HG03135 (cell line): ENCODE results near the gene MAP2K4.

Source experiments
- ATAC-seq: cut with Tn5 transposase; IDR thresholded peaks from one replicate; pipeline ENCODE4 v1.9.1; 2021; ENCODE audit warnings: mild to moderate bottlenecking, moderate library complexity; ENCODE audit not compliant: unreplicated experiment

MAP2K4 gene

DNA sequence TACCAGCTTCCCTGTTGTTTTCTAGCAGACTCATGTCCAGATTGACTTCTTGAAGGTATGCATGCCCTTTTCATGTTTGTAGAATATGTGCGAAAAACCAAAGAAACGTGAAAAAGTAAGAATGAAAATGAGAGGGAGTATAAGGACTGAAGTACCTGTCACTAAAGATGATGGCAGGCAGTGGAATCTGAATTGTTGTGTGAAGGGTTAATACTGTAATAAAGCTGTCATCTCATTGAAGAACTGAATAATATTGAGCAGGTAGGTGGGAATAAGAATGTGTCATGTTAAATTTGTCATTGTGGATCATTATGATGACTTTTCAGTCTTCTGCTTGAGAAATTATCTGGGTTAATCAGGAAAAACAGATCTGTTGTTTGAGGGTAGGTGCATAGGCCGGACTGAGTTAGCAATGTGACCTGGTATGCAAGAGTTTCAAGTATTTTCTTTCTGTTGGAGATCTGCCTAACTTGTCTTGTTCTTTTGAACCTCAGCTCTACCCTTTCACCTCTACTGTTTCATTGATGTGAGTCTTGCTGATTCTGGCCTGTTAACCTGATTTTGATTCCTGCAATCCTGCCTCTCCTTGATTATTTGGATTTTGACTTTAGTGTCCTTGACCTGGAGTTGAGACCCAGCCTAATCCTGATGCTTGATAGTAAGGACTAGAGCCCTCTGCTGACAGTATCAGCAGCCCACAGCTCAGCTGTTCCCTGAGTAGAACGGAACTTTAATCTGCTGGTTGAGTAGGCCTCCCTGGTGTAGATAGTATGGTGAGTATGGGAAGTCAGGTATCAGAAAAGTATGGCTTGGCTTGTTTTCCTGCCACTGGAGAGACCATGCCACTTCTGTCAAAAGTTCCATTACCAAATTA is 64.6 kb downstream of the MAP2K4 start:
- no peak for ATAC-seq

DNA sequence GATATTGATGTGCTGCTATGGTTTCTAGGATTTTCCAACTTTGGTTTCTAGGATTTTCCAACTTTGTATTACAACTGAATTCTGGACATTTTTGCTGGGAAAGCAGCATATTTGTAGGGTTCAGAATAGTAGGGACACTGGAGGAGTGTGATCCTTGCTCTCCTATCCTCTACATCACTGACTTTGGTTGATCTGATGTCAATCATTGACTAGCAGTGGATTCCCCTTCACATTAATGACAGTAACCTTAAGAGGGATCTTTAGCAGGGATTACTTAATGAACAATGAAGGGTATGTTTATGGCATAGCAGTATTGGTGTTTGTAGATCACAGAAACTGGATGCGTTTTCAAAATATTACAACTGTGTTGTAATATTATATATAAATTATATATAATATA is 67.4 kb downstream of the MAP2K4 start:
- no peak for ATAC-seq

DNA sequence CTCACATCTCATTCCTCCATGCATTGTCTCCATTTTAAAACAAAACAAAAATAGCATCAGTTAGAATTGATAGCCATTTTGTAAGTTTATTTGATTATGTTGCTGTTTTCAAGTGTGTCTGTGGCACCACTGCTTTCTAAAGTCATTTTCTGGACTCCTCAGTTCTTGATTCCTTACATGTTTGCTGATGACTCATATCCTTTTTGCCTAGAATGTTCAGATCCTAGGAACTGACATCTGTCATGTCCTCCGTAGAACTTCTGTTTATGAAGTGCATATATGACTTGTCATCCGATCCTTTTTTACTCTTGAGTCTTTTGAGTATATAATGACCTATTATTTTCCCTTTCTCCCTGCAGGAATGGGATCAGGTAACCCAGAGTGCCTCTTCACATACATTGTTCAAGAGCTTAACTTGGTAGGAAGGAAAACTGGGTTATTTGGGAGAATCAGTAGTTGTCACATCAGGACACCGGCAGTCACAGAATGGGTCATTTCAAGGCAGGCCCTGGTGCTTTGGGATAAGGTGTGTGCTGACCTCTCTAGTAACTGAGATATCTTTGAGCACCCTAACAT is 69.2 kb downstream of the MAP2K4 start:
- ATAC-seq = no peak

DNA sequence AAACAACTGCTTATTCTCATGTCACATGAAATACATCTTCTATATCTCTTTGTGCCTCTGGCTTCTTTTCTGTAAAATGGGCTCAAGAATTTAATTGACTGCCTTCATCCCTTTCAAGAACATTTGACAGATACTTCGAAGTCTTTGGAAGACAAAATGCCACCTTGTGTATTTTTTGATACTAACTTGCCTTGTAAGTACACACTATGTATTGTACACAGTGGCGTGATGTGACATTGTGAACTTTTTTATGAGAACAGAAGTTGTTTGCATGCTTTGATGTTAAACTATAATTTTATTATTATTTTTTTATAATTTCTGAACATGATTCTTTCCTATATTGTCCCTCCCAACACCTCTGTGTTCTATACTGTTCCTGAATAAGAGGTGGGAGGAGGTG is 73.7 kb downstream of the MAP2K4 start:
- no peak for ATAC-seq

DNA sequence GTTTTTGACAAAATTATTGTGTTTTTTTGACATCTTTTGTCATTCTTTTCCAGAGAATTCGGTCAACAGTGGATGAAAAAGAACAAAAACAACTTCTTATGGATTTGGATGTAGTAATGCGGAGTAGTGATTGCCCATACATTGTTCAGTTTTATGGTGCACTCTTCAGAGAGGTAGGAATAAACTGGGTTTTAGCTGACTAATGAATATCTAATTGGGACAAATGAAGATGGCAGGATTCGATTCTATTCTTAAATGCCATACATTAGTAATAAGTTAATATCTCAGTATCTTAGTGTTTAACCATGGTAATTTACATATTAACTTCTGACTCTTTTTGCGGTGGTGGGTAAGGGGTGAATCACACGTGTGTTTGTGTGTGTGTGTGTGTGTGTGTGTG is 74.8 kb downstream of the MAP2K4 start:
- no peak for ATAC-seq

DNA sequence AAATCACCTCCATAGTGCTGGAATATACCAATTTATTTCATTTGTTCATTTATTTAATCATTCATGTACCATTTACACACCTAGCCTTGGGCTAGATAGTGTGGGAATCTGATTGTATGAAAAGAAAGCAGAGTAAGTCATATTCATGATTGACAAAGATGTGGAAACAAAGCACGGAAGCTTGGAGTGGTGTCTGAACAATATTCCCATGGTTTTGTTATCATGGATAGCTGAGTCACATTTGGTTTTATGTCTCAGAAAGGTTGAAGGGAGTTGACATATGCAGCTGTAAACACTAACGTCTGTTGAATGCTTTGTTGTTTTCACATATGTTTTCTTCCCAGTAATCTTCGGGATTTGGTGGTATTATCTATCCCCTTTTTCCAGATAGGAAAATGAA is 76.6 kb downstream of the MAP2K4 start:
- no peak for ATAC-seq

DNA sequence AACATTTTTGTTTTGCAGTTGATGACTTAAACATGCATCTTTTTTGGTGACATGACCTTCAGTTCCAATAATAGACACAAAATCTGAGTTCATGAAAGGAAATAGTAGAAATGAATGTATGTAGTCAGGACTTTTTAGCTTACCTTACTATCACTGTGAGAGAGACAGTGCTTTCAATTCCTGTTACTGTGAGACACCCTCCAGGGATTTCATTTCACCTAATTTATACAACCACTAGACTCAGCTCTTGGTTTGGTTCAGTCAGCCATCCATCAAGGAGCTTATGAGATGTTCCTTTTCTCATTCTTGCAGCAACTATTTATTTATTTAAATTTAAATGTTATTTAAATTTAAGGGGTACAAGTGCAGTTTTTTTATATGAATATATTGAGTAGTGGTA is 77.9 kb downstream of the MAP2K4 start:
- ATAC-seq = peak; percentile 96

DNA sequence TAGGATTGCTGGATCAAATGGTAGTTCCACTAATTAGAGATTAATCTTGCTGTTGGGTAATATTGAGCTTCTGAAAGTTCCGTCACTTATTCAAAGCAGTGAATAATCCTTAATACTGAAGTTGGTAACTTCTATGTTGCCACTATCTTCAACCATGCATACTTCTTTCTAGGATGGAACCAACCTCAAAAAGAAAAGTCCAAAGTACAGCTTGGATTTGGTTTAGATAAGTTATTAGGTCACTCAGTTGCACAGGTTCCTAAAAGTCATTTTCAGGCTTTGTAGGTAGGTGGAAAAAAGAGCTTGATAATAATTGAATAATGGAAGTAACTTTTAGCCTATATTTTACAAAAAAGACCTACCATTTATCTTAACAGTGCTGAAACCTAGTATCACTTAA is 78.7 kb downstream of the MAP2K4 start:
- ATAC-seq = no peak

DNA sequence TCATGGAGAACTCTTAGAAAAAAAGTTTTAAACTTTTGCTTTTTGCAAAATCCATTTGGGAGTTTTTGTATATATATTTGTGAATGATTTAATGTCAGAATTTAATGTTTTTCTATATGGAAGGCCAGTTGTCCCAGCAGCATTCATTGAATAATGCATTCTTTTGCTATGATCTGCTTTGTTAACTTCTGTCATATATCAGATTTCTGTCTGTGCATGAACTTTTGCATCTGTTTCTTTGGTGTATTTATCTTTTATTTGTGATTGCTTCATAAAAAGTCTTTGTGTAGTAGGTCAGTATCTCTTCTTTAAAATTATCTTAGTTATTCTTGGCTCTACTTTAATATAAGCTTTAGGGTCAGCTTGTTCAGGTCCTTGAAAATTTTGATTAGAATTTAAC is 84.2 kb downstream of the MAP2K4 start:
- ATAC-seq = no peak

DNA sequence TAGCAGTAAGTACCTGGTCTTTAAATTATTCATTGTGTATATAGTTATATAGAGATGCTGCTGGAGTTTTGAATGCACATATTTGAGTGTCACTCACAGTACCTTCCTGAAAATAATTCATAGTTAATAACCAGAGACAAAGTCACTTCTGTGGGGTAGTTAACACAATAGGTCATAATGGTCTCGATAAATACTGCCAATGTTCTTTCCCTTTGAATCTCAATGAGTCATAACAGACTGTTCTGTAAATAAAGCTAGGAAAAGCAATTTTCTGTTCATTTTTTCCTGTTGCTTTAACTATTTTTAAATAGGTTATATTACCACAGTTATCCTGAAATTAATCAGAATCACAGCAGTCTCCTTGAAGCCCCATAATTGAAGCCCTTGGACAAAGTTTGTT is 87.2 kb downstream of the MAP2K4 start:
- ATAC-seq = no peak

DNA sequence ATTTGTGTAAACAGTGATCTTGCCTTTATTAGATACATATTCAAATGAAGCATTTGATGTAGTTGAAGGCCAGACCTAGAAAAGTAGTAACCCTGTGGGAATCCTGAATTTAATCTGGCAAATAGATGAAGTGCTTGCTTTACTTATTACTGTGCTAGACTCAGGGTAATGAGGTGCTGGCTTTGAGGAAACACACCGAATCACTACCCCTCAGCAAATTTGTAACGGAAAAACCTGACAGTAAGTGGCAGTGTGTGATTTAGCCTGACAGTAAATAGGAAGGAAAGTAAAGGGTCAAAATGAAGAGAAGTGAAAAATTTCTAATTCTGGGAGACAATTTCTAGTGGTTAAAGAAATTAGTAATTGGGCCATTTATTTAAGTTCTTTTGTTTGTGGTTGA is 90.2 kb downstream of the MAP2K4 start:
- ATAC-seq = no peak

DNA sequence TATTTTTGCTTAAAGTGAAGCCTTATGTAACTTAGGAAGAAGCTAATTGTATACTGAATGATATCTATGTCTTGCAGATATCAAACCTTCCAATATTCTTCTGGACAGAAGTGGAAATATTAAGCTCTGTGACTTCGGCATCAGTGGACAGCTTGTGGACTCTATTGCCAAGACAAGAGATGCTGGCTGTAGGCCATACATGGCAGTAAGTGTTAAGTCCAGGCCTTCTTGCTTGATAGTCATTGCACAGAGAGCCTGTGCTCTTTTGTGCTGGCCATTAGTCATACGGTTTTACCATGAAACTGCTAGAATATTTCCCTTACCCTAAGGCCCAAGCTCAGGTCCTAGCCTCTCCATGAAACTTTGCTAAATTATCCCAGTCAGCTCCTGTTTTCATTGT is 92.5 kb downstream of the MAP2K4 start:
- no peak for ATAC-seq

DNA sequence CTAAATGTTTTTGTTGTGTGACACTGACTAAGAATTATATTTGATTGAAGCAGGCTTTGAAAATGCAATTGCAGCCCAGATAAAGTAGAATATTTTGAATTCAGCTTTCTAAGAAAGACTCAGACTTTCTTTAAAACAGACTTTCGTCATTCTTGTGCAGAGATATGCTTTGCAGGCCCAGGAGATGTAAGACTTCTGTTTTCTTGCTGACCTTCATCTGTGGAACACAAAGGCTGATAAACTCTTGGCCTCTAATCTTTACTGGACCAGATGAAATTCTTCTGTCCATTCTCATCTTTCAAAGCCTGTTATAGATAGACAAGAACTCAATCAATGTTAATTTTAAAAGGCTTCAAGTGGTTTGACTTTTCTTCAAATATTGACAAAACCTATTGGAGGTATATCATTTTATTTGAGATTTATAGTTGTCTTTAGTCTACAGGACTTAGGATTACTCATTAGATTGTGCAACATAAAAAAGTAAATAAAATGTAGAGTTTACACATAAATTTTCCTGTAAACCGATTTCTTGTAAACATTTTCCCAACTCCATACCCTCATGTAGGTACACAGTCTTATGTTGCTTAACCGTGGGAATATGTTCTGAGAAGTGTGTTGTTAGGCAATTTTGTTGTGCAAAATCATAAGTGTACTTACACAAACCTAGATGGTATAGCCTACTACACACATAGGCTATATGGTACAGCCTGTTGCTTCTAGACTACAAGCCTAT is 94.2 kb downstream of the MAP2K4 start:
- ATAC-seq = no peak

DNA sequence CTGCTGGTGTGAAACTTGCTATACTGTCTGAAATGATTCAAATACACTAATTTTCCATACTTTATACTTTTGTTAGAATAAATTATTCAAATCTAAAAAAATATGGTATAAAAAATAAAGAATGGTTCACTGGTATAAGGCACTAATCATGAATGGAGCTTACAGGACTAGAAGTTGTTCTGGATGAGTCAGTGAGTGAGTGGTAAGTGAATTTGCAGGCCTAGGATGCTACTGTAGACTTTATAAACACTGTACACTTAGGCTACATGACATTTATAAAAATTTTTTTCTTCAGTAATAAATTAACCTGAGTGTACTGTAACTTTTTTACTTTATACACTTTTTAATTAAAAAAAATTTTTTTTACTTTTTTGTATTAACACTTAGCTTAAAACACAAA is 95.5 kb downstream of the MAP2K4 start:
- ATAC-seq = no peak

DNA sequence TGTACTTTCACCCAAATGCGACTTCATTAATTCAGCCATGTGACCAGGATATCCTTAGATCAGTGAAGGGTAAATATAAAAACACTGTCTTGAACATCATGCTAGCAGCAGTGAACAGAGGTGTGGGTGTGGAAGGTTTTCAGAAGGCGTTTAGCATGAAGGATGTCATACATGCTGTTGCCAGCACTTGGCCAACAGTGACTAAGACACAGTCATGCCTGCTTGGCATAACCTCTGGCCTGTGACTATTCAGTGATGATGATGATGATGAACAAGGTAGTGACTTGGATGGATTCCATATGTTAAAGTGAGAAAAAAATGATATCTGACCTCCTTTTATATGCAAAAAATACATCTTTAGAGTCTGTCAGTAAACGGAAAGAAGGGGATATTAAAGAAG is 97.9 kb downstream of the MAP2K4 start:
- ATAC-seq = no peak

DNA sequence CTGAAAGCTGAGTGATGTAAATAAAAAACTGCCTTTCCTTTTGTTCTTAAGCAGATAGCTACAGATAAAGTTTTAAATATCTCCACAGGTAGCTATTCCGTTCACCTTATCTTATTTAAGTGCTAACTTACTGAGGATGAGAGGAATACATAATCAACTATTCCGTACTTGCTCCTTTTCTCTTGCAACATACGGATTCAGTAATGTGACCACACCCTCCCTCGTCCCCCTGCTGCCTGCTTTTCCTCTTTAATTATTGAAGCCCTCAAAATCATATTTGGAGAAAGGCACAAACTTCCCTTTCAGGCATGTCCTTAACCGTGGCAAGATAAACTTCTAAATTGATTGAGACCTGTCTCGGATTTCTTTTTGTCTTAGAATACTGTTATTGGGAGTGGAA is 101.4 kb downstream of the MAP2K4 start:
- ATAC-seq = no peak

DNA sequence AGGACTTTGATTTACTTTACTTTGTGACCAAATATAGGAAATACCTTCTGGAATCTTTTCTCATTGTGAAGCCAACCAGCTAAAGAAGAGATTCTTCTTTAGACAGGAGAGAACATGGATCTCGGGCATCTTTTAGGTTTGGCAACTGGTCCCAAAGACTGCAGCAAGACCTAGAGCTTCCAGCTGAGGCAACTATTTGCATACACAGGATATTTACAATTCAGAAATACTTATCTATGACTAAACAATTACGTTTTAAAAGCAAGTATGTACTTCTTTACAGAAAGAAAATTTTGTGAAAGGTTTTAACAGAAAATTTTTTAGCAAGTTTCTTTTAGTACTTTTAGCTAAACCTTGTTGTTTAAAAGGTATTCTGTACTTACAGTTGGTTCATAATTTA is 106.5 kb downstream of the MAP2K4 start:
- no peak for ATAC-seq

DNA sequence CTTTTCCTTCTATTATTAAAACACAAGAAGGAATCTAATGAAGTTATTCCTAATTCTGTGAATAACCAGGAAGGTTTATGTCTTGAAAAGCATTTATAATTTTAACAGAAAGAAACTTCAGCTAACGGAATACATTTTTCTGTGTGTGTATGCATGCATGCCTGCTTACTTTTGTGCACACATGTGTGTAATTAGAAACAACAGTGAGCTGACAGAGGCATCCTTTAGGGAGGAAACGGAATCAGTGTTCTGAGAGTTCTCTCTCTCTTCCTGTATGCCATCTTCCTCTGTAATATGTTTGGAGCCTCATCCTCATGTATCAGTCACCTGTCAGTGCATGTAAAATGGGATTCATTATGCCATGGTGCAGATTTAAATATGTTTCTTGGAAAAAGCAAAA is 107.0 kb downstream of the MAP2K4 start:
- ATAC-seq = no peak

DNA sequence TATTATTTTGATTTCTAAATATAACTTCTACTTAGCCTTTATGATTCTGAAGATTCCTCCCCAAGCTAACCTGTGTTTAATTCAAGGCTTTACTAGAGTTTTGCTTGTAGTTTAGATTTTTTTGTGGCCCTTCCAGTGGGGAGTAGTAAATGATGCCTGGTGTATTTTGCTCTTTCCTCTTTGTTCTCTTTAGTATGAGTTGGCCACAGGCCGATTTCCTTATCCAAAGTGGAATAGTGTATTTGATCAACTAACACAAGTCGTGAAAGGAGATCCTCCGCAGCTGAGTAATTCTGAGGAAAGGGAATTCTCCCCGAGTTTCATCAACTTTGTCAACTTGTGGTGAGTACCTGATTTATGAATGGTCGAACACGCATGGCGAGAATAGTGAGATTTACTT is 108.3 kb downstream of the MAP2K4 start:
- no peak for ATAC-seq

DNA sequence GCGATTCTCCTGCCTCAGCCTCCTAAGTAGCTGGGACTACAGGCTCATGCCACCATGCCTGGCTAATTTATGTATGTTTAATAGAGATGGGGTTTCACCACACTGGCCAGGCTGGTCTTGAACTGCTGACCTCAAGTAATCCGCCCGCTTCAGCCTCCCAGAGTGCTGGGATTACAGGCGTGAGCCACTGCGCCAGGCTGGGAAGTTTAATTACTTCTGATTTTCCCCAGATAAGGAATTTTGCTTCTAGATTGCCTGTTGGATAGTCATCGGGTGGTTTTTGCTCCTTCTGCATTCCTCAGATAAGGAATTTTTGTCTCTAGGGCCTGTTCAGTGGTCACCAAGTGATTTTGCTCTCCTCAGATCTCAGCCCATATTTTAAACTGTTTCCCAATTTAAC is 112.5 kb downstream of the MAP2K4 start:
- ATAC-seq = no peak

DNA sequence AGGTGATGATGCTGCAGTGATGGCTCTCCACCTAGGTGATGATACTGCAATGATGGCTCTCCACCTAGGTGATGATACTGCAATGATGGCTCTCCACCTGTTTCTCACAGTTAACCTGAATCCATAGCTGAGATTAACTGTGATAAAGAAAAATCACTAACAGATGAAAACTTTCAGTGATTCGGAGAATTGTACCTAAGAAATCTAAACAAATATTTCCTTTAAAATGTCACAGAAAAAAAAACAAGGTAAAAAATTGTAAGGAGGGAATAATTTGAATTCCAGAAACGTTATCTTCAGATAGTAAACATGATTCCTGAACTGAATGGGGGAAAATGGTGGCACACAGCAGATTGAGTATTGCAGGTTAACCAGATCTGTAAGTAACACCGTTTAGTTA is 113.4 kb downstream of the MAP2K4 start:
- ATAC-seq = no peak

DNA sequence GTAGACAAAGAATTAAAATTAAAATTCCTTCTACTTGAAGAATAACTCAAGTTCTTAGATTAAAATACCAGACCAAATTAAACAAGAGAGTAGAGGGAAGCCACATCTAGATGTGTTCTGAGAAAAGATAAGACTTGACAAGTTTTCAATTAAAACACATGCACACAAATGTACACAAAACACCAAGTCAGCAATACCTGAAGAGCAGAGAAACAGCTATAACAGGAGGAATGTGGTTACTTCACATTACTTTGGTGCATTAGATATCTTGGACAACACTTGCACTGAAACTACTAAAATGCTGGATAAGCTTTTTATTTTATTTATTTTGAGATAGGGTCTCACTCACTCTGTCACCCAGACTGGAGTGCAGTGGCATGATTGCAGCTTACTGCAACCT is 113.9 kb downstream of the MAP2K4 start:
- no peak for ATAC-seq
